Osteoblast (primary cell): Measurements from ENCODE around the gene L1TD1. TPM values are rescaled to one million over a fixed set of nuclear protein-coding genes. Genes with fewer than 3 reads are reported as not detected.

Experiments
- DNase-seq: peaks from one replicate; pipeline ENCODE4 v3.0.0; 2011; ENCODE audit warnings: low spot score, mixed read lengths; ENCODE audit not compliant: insufficient read length; ENCODE audit errors: missing footprints
- H2AFZ ChIP-seq: 2 replicates; pipeline ENCODE4 v1.6.0; 2011; ENCODE audit warnings: mild to moderate bottlenecking, low read length
- H3K27ac ChIP-seq: 2 replicates; pipeline ENCODE4 v1.5.1; 2011; ENCODE audit warnings: mild to moderate bottlenecking, low read depth, low read length, moderate library complexity
- H3K27me3 ChIP-seq: 2 replicates; pipeline ENCODE4 v1.6.0; 2012; ENCODE audit warnings: mild to moderate bottlenecking, control low read depth, inconsistent platforms, low read length, moderate library complexity; ENCODE audit not compliant: insufficient read depth
- H3K36me3 ChIP-seq: 2 replicates; pipeline ENCODE4 v1.5.1; 2011; ENCODE audit warnings: mild to moderate bottlenecking, low read length, control low read depth, moderate library complexity; ENCODE audit not compliant: insufficient read depth
- H3K4me1 ChIP-seq: 2 replicates; pipeline ENCODE4 v1.5.1; 2011; ENCODE audit warnings: mild to moderate bottlenecking, low read length, control low read depth, moderate library complexity; ENCODE audit not compliant: insufficient read depth
- H3K4me2 ChIP-seq: 2 replicates; pipeline ENCODE4 v1.6.0; 2011; ENCODE audit warnings: mild to moderate bottlenecking, low read length; ENCODE audit not compliant: insufficient read depth
- H3K4me3 ChIP-seq: fragments of 200-600 bp; sonication (generic); 3 replicates; pipeline ENCODE4 v1.5.1; 2012; ENCODE audit warnings: mild to moderate bottlenecking, low read length, inconsistent platforms; ENCODE audit not compliant: insufficient read depth
- H3K79me2 ChIP-seq: 2 replicates; pipeline ENCODE4 v1.6.0; 2012; ENCODE audit warnings: mild to moderate bottlenecking, low read length, control low read depth, inconsistent platforms; ENCODE audit not compliant: insufficient read depth
- H3K9me3 ChIP-seq: 2 replicates; pipeline ENCODE4 v1.5.1; 2011; ENCODE audit warnings: low read depth, low read length, control low read depth
- H4K20me1 ChIP-seq: 2 replicates; pipeline ENCODE4 v1.6.0; 2012; ENCODE audit warnings: mild to moderate bottlenecking, low read length, control low read depth; ENCODE audit not compliant: insufficient read depth
- total RNA-seq: library from RNA; depleted of rRNA; stranded (reverse); fragments of >200 nt; gene quantifications from 2 replicates; pipeline ENCODE4 v1.2.3, GENCODE V29; 2012
- TF ChIP-seq, protein P1 (sequence below): IDR thresholded peaks from 2 replicates; pipeline ENCODE4 v1.5.1; 2011; ENCODE audit warnings: mild to moderate bottlenecking, low read depth, low read length, moderate library complexity; ENCODE audit errors: extremely low read depth

Gene L1TD1
- total RNA-seq, 1 donor = not detected

- no peak overlapping the region for H3K4me3 ChIP-seq
- H3K27ac ChIP-seq = no peak overlapping the region
- H3K36me3 ChIP-seq = no peaks in the 10 kb centered on the region
- no peaks in the 10 kb centered on the region for H3K79me2 ChIP-seq
- TF ChIP-seq, protein P1, sequence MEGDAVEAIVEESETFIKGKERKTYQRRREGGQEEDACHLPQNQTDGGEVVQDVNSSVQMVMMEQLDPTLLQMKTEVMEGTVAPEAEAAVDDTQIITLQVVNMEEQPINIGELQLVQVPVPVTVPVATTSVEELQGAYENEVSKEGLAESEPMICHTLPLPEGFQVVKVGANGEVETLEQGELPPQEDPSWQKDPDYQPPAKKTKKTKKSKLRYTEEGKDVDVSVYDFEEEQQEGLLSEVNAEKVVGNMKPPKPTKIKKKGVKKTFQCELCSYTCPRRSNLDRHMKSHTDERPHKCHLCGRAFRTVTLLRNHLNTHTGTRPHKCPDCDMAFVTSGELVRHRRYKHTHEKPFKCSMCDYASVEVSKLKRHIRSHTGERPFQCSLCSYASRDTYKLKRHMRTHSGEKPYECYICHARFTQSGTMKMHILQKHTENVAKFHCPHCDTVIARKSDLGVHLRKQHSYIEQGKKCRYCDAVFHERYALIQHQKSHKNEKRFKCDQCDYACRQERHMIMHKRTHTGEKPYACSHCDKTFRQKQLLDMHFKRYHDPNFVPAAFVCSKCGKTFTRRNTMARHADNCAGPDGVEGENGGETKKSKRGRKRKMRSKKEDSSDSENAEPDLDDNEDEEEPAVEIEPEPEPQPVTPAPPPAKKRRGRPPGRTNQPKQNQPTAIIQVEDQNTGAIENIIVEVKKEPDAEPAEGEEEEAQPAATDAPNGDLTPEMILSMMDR = no peak
- H2AFZ ChIP-seq = no peak overlapping the region
- no peaks in the 10 kb centered on the region for H4K20me1 ChIP-seq
- DNase-seq = peak; percentile 79
- no peaks in the 10 kb centered on the region for H3K4me1 ChIP-seq
- H3K27me3 ChIP-seq = peaks cover 4% of the 10 kb centered on the region
- H3K9me3 ChIP-seq = no peaks in the 10 kb centered on the region
- no peak overlapping the region for H3K4me2 ChIP-seq
Measured at GRCh38 chr1:62198069-62198780, 3.6 kb downstream of the L1TD1 start.

- no peaks in the 10 kb centered on the region for H3K79me2 ChIP-seq
- no peaks in the 10 kb centered on the region for H3K9me3 ChIP-seq
- no peak overlapping the region for H2AFZ ChIP-seq
- H4K20me1 ChIP-seq = no peaks in the 10 kb centered on the region
- DNase-seq = no peak
- H3K4me2 ChIP-seq = no peak overlapping the region
- H3K4me1 ChIP-seq = no peaks in the 10 kb centered on the region
- no peaks in the 10 kb centered on the region for H3K36me3 ChIP-seq
- H3K27ac ChIP-seq = no peak overlapping the region
- H3K4me3 ChIP-seq = no peak overlapping the region
- TF ChIP-seq, protein P1 = no peak
- peaks cover 4% of the 10 kb centered on the region for H3K27me3 ChIP-seq
Measured at GRCh38 chr1:62198781-62199125, 4.1 kb downstream of the L1TD1 start.

- Histone ChIP-seq H3K27ac (no peak overlapping the region), H3K4me3 (no peak overlapping the region), H2AFZ (no peak overlapping the region), H4K20me1 (no peaks in the 10 kb centered on the region), H3K27me3 (no peaks in the 10 kb centered on the region), H3K9me3 (no peaks in the 10 kb centered on the region), H3K79me2 (no peaks in the 10 kb centered on the region), H3K4me1 (no peaks in the 10 kb centered on the region), H3K4me2 (no peak overlapping the region), H3K36me3 (no peaks in the 10 kb centered on the region)
- TF ChIP-seq, protein P1 = no peak
- DNase-seq = no peak
Measured at GRCh38 chr1:62207187-62207586, 12.5 kb downstream of the L1TD1 start.

GRCh38 chr1:62208087-62208486 lies 13.4 kb downstream of the L1TD1 start:
- H3K4me2 ChIP-seq = no peak overlapping the region
- TF ChIP-seq, protein P1 = no peak
- H4K20me1 ChIP-seq = no peaks in the 10 kb centered on the region
- no peaks in the 10 kb centered on the region for H3K4me1 ChIP-seq
- H2AFZ ChIP-seq = no peak overlapping the region
- no peaks in the 10 kb centered on the region for H3K27me3 ChIP-seq
- H3K4me3 ChIP-seq = no peak overlapping the region
- H3K27ac ChIP-seq = no peak overlapping the region
- H3K79me2 ChIP-seq = no peaks in the 10 kb centered on the region
- H3K9me3 ChIP-seq = no peaks in the 10 kb centered on the region
- no peaks in the 10 kb centered on the region for H3K36me3 ChIP-seq
- no peak for DNase-seq
